Neutrophil (primary cell): Measurements from ENCODE around the gene GARIN5A.

Source experiments
- H3K27ac ChIP-seq: fragments of 200-600 bp; sonication (generic); 2 replicates; pipeline ENCODE4 v1.5.1; 2016; ENCODE audit warnings: mild to moderate bottlenecking, moderate library complexity
- H3K27me3 ChIP-seq: fragments of 200-600 bp; sonication (generic); 2 replicates; pipeline ENCODE4 v1.6.0; 2016; ENCODE audit warnings: mild to moderate bottlenecking
- H3K36me3 ChIP-seq: fragments of 200-600 bp; sonication (generic); 2 replicates; pipeline ENCODE4 v1.5.1; 2017
- H3K4me1 ChIP-seq, 2 experiments: fragments of 200-600 bp in 1 of 2; sonication (generic) in 1 of 2; 1 replicate in 1 of 2; 2 replicates in 1 of 2; pipeline versions ENCODE4 v1.5.1 to v1.6.1; 2013 to 2016; ENCODE audit warnings: low read depth in 1 of 2, low read length in 1 of 2, mild to moderate bottlenecking in 1 of 2, moderate library complexity in 1 of 2; ENCODE audit not compliant: control insufficient read depth in 1 of 2, insufficient read depth in 1 of 2
- H3K4me3 ChIP-seq, 2 experiments: fragments of 200-600 bp in 1 of 2; sonication (generic) in 1 of 2; 1 replicate in 1 of 2; 2 replicates in 1 of 2; pipeline ENCODE4 v1.5.1; 2013 to 2016; ENCODE audit warnings: low read depth in 1 of 2, low read length in 1 of 2, mild to moderate bottlenecking in 1 of 2, moderate library complexity in 1 of 2
- H3K9me3 ChIP-seq: fragments of 200-600 bp; sonication (generic); 2 replicates; pipeline ENCODE4 v1.5.1; 2016
- TF ChIP-seq, protein P1 (sequence below): fragments of 200-600 bp; sonication (generic); IDR thresholded peaks from 2 replicates; pipeline ENCODE4 v1.5.1; 2016; ENCODE audit warnings: antibody characterized with exemption

The GARIN5A gene

DNA sequence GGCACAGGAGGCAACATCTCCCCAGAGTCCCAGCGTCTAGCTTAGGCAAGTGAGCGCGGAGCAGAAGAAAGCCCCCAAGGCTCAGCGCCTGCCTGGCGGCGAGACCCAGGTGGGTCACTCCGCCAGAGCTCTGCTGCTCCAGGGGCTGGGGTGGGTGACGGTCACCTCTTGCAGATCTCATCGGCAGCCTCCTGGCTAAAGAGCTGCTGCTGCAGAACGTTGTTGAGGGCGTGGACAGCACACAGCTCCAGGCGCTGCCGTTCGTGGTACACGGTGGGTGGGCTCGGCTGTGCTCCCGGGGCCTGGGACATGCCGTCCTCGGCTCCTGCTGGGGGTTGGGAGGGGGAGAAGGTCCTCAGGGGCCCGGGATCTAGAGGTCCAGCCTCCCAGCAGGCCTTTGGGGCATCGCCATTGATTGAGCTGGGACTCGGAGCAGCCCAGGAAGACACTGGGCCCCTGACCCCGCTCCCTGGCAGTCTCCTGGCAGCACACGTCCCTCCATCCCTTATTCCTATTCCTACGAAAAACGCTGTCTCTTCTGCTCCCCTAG lies 33.5 kb upstream of the GARIN5A start:
- H3K36me3 ChIP-seq: peaks cover 7% of the 10 kb centered on the region
- H3K9me3 ChIP-seq: no peaks in the 10 kb centered on the region
- peak overlapping the region; percentile 71 to 81 for H3K4me3 ChIP-seq
- H3K27me3 ChIP-seq: peaks cover 20% of the 10 kb centered on the region
- peak overlapping the region; percentile 81 for H3K27ac ChIP-seq
- peaks cover 6 to 9% of the 10 kb centered on the region in 2 experiments for H3K4me1 ChIP-seq
- TF ChIP-seq, protein P1, sequence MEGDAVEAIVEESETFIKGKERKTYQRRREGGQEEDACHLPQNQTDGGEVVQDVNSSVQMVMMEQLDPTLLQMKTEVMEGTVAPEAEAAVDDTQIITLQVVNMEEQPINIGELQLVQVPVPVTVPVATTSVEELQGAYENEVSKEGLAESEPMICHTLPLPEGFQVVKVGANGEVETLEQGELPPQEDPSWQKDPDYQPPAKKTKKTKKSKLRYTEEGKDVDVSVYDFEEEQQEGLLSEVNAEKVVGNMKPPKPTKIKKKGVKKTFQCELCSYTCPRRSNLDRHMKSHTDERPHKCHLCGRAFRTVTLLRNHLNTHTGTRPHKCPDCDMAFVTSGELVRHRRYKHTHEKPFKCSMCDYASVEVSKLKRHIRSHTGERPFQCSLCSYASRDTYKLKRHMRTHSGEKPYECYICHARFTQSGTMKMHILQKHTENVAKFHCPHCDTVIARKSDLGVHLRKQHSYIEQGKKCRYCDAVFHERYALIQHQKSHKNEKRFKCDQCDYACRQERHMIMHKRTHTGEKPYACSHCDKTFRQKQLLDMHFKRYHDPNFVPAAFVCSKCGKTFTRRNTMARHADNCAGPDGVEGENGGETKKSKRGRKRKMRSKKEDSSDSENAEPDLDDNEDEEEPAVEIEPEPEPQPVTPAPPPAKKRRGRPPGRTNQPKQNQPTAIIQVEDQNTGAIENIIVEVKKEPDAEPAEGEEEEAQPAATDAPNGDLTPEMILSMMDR: no peak

DNA sequence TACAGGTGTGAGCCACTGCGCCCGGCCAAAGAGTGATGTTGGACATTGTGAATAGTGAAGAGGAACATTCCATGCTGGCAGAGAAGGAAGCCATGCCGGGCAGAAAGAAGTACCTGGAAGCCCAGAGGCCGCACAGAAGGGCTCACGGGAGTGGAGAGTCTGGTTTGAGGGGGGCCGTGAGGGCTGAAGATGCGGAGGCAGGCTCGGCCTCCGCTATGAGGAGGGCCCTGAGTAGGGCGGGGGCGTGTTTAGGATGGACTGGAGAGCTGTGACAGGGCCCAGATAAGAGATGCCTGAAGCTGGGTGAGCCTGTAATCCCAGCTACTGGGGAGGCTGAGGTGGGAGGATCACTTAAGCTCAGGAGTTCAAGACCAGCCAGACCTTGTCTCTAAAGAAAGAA lies 32.7 kb upstream of the GARIN5A start:
- Histone ChIP-seq H3K36me3 (peaks cover 7% of the 10 kb centered on the region), H3K4me3 (no peak overlapping the region), H3K4me1 (peaks cover 6 to 9% of the 10 kb centered on the region in 2 experiments), H3K27me3 (peaks cover 12% of the 10 kb centered on the region), H3K9me3 (no peaks in the 10 kb centered on the region), H3K27ac (no peak overlapping the region)
- TF ChIP-seq, protein P1: no peak

DNA sequence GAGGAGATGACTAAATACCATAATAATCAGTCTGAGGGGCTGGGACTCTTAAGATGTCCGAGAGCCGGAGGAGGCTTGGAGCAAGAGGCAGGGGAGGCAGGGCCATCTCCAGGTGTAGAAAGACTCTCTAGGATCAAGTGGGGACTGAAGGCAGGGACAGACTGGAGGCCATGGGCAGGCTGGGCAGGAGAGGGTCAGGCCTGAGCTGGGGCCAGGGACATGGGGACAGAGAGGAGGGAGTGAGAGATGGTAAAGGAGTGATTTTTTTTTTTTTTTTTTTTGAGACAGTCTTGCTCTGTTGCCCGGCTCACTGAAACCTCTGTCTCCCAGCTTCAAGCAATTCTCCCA lies 32.2 kb upstream of the GARIN5A start:
- TF ChIP-seq, protein P1: no peak
- Histone ChIP-seq H3K27me3 (peaks cover 7% of the 10 kb centered on the region), H3K4me3 (no peak overlapping the region), H3K9me3 (no peaks in the 10 kb centered on the region), H3K4me1 (peaks cover 6 to 9% of the 10 kb centered on the region in 2 experiments), H3K36me3 (peaks cover 7% of the 10 kb centered on the region), H3K27ac (no peak overlapping the region)

DNA sequence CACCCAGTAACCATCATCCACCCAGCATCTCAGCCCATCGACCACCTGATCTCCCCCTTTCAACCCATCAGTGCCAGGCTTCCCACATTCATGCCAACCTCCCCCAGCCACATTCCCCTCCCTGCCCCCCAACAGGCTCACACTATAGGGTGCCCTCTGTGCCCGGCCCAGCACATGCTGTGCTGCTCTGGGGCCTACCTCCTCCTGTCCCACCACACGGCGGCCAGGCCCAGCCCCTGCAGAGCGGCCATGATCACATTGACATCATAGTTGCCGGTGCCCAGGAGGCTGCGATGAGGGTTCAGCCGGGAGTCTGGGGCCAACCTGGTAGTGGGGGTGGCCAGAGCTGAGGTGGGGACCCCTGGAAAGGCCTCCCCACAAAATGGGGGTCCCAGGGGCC lies 30.7 kb upstream of the GARIN5A start:
- Histone ChIP-seq H3K27ac (no peak overlapping the region), H3K36me3 (peaks cover 7% of the 10 kb centered on the region), H3K27me3 (no peaks in the 10 kb centered on the region), H3K4me1 (peaks cover 6 to 9% of the 10 kb centered on the region in 2 experiments), H3K9me3 (no peaks in the 10 kb centered on the region), H3K4me3 (no peak overlapping the region)
- TF ChIP-seq, protein P1: no peak

DNA sequence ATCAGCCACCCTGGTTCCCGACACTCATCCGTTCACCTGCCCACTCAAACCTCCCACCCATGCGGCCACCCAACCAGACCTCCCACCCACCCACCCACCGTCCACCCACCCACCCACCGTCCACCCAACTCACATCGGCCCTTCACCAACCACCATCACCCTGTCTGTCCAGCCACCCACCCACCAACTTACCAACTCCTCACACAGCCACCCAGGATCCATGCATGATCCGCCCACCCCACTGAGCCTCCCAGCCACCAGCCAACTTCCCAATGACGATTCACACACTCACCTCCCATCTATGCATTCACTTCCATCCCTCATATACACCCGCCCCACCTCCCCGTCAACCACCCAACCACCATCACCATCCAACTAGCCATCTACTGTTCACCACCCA lies 30.1 kb upstream of the GARIN5A start:
- Histone ChIP-seq H3K27me3 (no peaks in the 10 kb centered on the region), H3K9me3 (no peaks in the 10 kb centered on the region), H3K27ac (no peak overlapping the region), H3K4me3 (no peak overlapping the region), H3K36me3 (peaks cover 7% of the 10 kb centered on the region), H3K4me1 (peaks cover 6 to 9% of the 10 kb centered on the region in 2 experiments)
- TF ChIP-seq, protein P1: no peak
